ENCODE results near the gene SPAG9.
A peak's percentile ranks its signal among the peaks of the same experiment; 100 is the strongest.

SPAG9 gene

GRCh38 chr17:51120739-51121619, at the start of gene SPAG9:
Gene SPAG9, minus strand, starts transcription at chr17:51120868. Its CDS starts 212 bp downstream, at chr17:51120656.
- peak within 1 kb of the TSS; percentile 96 for H3K4me3 Mint-ChIP-seq
- H3K27ac Mint-ChIP-seq, result peak within 1 kb of the TSS; percentile 98
- H3K4me1 Mint-ChIP-seq (ENCODE audit: low read depth), result peaks cover 53% of the 10 kb centered on the region
- peaks cover 3% of the 10 kb centered on the region for H3K27me3 Mint-ChIP-seq (ENCODE audit: low read depth)
- peaks cover 3% of the 10 kb centered on the region for H3K36me3 Mint-ChIP-seq (ENCODE audit: low read depth)
- no peaks in the 10 kb centered on the region for H3K9me3 Mint-ChIP-seq

GRCh38 chr17:51169340-51169739, 48.7 kb upstream of the SPAG9 start:
- no peaks in the 10 kb centered on the region for H3K27me3 Mint-ChIP-seq (ENCODE audit: low read depth)
- H3K4me1 Mint-ChIP-seq (ENCODE audit: low read depth), result peaks cover 25% of the 10 kb centered on the region
- H3K36me3 Mint-ChIP-seq (ENCODE audit: low read depth), result peaks cover 30% of the 10 kb centered on the region
- H3K4me3 Mint-ChIP-seq, result peak overlapping the region; percentile 56
- H3K27ac Mint-ChIP-seq, result peak overlapping the region; percentile 73
- H3K9me3 Mint-ChIP-seq, result no peaks in the 10 kb centered on the region

GRCh38 chr17:51166987-51167931, 46.6 kb upstream of the SPAG9 start:
- peaks cover 32% of the 10 kb centered on the region for H3K36me3 Mint-ChIP-seq (ENCODE audit: low read depth)
- peaks cover 23% of the 10 kb centered on the region for H3K4me1 Mint-ChIP-seq (ENCODE audit: low read depth)
- H3K9me3 Mint-ChIP-seq, result no peaks in the 10 kb centered on the region
- peak overlapping the region; percentile 86 for H3K4me3 Mint-ChIP-seq
- H3K27me3 Mint-ChIP-seq (ENCODE audit: low read depth), result no peaks in the 10 kb centered on the region
- peak overlapping the region; percentile 83 for H3K27ac Mint-ChIP-seq

GRCh38 chr17:51166198-51166986, 45.7 kb upstream of the SPAG9 start, which contains the start of gene NME2:
Gene NME2, plus strand, starts transcription at chr17:51166411. Its CDS starts 420 bp downstream, at chr17:51166831.
- Mint-ChIP-seq H3K27ac (peak within 1 kb of the TSS; percentile 97), H3K9me3 (no peaks in the 10 kb centered on the region), H3K4me3 (peak within 1 kb of the TSS; percentile 95), H3K4me1 (ENCODE audit: low read depth) (peaks cover 23% of the 10 kb centered on the region), H3K36me3 (ENCODE audit: low read depth) (peaks cover 37% of the 10 kb centered on the region), H3K27me3 (ENCODE audit: low read depth) (no peaks in the 10 kb centered on the region)

- Mint-ChIP-seq H3K4me3 (peak overlapping the region; percentile 95), H3K4me1 (ENCODE audit: low read depth) (peaks cover 23% of the 10 kb centered on the region), H3K27ac (peak overlapping the region; percentile 97), H3K36me3 (ENCODE audit: low read depth) (peaks cover 38% of the 10 kb centered on the region), H3K9me3 (no peaks in the 10 kb centered on the region), H3K27me3 (ENCODE audit: low read depth) (no peaks in the 10 kb centered on the region)
These were observed 45.1 kb upstream of the SPAG9 start for GRCh38 chr17:51165680-51166197.

GRCh38 chr17:51164911-51165679, 44.4 kb upstream of the SPAG9 start:
- H3K27me3 Mint-ChIP-seq (ENCODE audit: low read depth), result no peaks in the 10 kb centered on the region

GRCh38 chr17:51161541-51161940, 40.9 kb upstream of the SPAG9 start:
- no peaks in the 10 kb centered on the region for H3K9me3 Mint-ChIP-seq
- no peaks in the 10 kb centered on the region for H3K27me3 Mint-ChIP-seq (ENCODE audit: low read depth)
- peaks cover 39% of the 10 kb centered on the region for H3K36me3 Mint-ChIP-seq (ENCODE audit: low read depth)
- no peak overlapping the region for H3K4me3 Mint-ChIP-seq
- peaks cover 19% of the 10 kb centered on the region for H3K4me1 Mint-ChIP-seq (ENCODE audit: low read depth)
- no peak overlapping the region for H3K27ac Mint-ChIP-seq

More at GRCh38 chr17:51164911-51165679, 44.4 kb upstream of the SPAG9 start:
- Mint-ChIP-seq H3K36me3 (ENCODE audit: low read depth) (peaks cover 40% of the 10 kb centered on the region), H3K4me3 (peak overlapping the region; percentile 95), H3K27ac (peak overlapping the region; percentile 97), H3K4me1 (ENCODE audit: low read depth) (peaks cover 24% of the 10 kb centered on the region), H3K9me3 (no peaks in the 10 kb centered on the region)

- H3K4me3 Mint-ChIP-seq, result no peak overlapping the region
- no peaks in the 10 kb centered on the region for H3K27me3 Mint-ChIP-seq (ENCODE audit: low read depth)
- H3K4me1 Mint-ChIP-seq (ENCODE audit: low read depth), result peaks cover 21% of the 10 kb centered on the region
- H3K27ac Mint-ChIP-seq, result no peak overlapping the region
- peaks cover 42% of the 10 kb centered on the region for H3K36me3 Mint-ChIP-seq (ENCODE audit: low read depth)
- H3K9me3 Mint-ChIP-seq, result no peaks in the 10 kb centered on the region
These were observed 38.9 kb upstream of the SPAG9 start for GRCh38 chr17:51159604-51160003.

GRCh38 chr17:51155416-51155815, 34.7 kb upstream of the SPAG9 start:
- H3K36me3 Mint-ChIP-seq (ENCODE audit: low read depth), result peaks cover 23% of the 10 kb centered on the region
- no peak overlapping the region for H3K27ac Mint-ChIP-seq
- H3K4me1 Mint-ChIP-seq (ENCODE audit: low read depth), result peaks cover 21% of the 10 kb centered on the region
- H3K9me3 Mint-ChIP-seq, result no peaks in the 10 kb centered on the region
- H3K27me3 Mint-ChIP-seq (ENCODE audit: low read depth), result no peaks in the 10 kb centered on the region
- H3K4me3 Mint-ChIP-seq, result peak overlapping the region; percentile 20

- H3K27ac Mint-ChIP-seq, result no peak overlapping the region
- H3K27me3 Mint-ChIP-seq (ENCODE audit: low read depth), result no peaks in the 10 kb centered on the region
- H3K4me3 Mint-ChIP-seq, result no peak overlapping the region
- H3K9me3 Mint-ChIP-seq, result no peaks in the 10 kb centered on the region
- peaks cover 18% of the 10 kb centered on the region for H3K36me3 Mint-ChIP-seq (ENCODE audit: low read depth)
- peaks cover 17% of the 10 kb centered on the region for H3K4me1 Mint-ChIP-seq (ENCODE audit: low read depth)
These were observed 33.5 kb upstream of the SPAG9 start for GRCh38 chr17:51154176-51154575.

- Mint-ChIP-seq H3K9me3 (no peaks in the 10 kb centered on the region), H3K27ac (no peak within 1 kb of the TSS)
These were observed 32.8 kb upstream of the SPAG9 start, which contains the start of gene NME1 for GRCh38 chr17:51153210-51154072. Gene NME1, plus strand, starts transcription at chr17:51153559. Its CDS starts 2,096 bp downstream, at chr17:51155655.

GRCh38 chr17:51152766-51153209, 32.1 kb upstream of the SPAG9 start:
- Mint-ChIP-seq H3K36me3 (ENCODE audit: low read depth) (peaks cover 13% of the 10 kb centered on the region), H3K27ac (no peak overlapping the region), H3K4me3 (no peak overlapping the region), H3K4me1 (ENCODE audit: low read depth) (peaks cover 16% of the 10 kb centered on the region), H3K9me3 (no peaks in the 10 kb centered on the region), H3K27me3 (ENCODE audit: low read depth) (no peaks in the 10 kb centered on the region)

More at GRCh38 chr17:51153210-51154072, 32.8 kb upstream of the SPAG9 start, which contains the start of gene NME1:
- Mint-ChIP-seq H3K27me3 (ENCODE audit: low read depth) (no peaks in the 10 kb centered on the region), H3K4me3 (no peak within 1 kb of the TSS), H3K36me3 (ENCODE audit: low read depth) (peaks cover 13% of the 10 kb centered on the region), H3K4me1 (ENCODE audit: low read depth) (peaks cover 15% of the 10 kb centered on the region)
